ENCODE measurements around the gene ZNF639.
A peak's percentile ranks its signal among the peaks of the same experiment; 100 is the strongest.
"Not testable (repeated sequence)": the region's sequence is repeated elsewhere in the genome, so short reads cannot be mapped to it uniquely, and the experiment has no call there.

ZNF639 gene

DNA sequence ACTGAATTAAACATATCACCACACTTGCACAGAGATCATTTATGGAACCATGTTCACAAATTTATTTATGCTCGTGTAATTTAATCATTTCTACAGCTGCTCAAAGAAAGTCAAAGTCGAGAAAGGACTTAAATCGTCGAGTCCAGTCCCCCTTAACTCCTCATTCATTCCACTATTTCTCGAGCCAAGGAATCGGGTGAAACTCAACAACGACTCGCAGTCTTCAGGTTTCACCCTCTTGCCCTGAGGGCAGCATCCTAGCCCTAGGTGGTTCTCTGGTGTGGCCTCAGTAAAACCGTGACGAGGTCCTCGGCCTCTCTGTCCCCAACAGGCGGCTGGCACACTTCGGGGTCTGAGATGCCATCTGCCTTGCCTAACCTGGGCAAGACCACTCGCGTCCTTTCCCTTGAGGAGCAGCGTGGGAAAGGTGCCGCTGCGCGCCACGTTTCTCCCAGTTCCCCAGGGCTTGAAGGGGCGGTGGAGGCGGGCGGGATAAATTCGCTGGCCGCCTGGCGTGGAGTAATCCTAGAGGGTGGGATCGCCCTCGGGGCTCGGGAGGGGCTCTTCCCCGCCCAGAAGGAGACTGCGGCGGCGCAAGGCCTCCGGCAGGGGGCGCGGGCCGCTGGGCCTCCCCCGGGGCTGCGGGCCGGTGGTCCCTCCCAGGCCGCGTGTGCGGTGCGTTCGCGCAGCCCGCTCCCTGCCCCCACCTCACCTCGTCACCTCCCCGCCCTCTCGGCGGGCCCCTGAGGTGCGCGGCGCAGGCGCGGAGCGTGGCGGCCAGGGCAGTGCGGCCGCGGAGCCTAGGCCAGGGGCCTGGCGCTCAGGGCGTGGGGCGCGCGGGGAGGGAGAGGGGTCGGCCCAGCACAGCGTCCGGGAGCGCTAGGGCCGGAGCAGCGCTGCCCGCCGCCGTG lies at the start of gene ZNF639:
Gene ZNF639 (plus strand): TSS at position 746 of the 911 bp plus-strand sequence. CDS start 5,263 bp downstream, outside the sequence.
- DNase-seq (ENCODE audit: low read depth): peak; percentile 80

DNA sequence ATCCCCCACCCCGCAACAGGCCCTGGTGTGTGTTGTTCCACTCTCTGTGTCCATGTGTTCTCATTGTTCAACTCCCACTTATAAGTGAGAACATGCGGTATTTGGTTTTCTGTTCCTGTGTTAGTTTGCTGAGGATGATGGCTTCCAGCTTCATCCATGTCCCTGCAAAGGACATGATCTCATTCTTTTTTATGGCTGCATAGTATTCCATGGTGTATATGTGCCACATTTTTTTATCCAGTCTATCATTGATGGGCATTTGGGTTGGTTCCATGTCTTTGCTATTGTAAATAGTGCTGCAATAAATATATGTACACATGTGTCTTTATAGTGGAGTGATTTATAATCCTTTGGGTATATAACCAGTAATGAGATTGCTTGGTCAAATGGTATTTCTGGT lies 48.4 kb upstream of the ZNF639 start:
- DNase-seq (ENCODE audit: low read depth): not testable (repeated sequence)

GRCh38 chr3:179276001-179276400 lies 46.8 kb upstream of the ZNF639 start:
- DNase-seq (ENCODE audit: low read depth): no peak

GRCh38 chr3:179276743-179277142 lies 46.1 kb upstream of the ZNF639 start:
- no peak for DNase-seq (ENCODE audit: low read depth)

DNA sequence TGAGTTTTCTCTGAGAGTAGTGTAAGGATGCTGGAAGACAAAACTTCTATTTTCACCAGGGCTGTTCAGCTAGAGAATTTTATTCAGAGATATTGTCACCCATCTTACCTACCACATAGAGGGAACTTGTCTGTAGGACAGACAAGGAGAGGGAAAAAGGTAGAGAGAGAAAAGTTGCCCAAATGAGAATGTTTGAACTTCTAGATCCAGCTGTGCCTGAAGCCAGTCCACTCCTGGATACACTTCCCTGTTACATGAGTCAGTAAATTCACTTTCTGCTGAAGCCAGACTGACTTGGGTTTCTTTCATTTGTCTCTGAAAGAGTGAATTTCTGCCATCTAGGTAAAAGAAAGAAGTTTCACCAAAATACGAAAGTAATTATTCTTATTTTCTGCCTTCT lies 44.7 kb upstream of the ZNF639 start:
- DNase-seq (ENCODE audit: low read depth): no peak

DNA sequence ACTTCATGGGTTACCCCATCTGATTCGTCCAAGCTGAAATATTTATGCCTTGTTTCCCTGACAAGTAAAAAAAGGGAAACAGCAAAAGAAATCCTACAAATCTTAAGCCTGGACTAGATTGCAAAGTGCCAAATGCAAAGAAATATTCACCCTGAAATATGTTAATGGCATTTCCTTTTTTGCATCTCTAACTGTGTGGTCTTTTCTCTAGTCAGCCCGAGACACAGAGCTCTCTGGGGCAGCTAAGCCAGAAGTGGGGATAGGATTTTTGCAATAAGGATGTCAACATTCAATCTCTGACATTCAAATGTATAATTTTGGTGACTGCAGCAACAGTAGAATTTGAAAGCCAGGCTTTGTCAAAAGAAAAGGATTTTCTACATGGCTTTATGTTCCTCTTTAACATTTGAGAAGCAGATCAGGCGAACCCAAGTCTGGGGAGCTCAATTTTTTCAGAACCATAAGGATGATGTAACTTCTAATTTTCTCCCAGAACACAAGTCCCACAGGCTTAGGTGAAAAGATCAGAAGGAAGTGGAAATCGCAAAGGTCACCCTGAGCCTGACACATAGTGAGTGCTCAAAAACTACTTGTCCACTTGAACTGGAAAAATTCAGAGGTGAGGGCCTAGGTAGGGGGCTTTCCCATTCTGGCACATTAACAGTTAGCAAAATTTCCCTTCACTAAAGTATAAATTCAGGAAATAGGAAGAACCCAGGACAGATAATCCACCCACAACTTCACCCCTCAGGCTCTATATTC lies 43.7 kb upstream of the ZNF639 start:
- DNase-seq (ENCODE audit: low read depth): no peak

GRCh38 chr3:179279837-179280236 lies 43.0 kb upstream of the ZNF639 start:
- DNase-seq (ENCODE audit: low read depth): no peak

GRCh38 chr3:179281825-179282224 lies 41.0 kb upstream of the ZNF639 start:
- no peak for DNase-seq (ENCODE audit: low read depth)

- DNase-seq (ENCODE audit: low read depth): no peak
Observed at GRCh38 chr3:179286331-179286730, 36.5 kb upstream of the ZNF639 start.

GRCh38 chr3:179288845-179289244 lies 34.0 kb upstream of the ZNF639 start:
- no peak for DNase-seq (ENCODE audit: low read depth)

DNA sequence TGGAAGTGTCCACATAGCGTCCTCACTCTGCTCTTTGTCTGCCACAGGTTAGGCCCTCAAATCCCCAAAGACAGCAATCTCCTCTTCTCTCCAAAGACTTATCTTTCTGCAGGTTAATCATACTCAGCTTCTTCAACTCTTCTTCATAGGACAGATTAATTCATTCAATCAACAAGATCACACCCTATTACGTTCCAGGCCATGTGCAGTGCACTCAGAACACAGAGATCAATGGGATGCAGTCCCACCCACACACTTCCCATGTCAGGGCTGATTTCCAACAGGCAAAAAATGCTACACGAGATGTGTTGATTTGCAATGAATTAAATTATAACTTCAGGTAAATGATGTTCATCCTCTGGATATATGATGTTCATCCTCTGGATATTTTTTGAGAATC lies 33.5 kb upstream of the ZNF639 start:
- no peak for DNase-seq (ENCODE audit: low read depth)

DNA sequence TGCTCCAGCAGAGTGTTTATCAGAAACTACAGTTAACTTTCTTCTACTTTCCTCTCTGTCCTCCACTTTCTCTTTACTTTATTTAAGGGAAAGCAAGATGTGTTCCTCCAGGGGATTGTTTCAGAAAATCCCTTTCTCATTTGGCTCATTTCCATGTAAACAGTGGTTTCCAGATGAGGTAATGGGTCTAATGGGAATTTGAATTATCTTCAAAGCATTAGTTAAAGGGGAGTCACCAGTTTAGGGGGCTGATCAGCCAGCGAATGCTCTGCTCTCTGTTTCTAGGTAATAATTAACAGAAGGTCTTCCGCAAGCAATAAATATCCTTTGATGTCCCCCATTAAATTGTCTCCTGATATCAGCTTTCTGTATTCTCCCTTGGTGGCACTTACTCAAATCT lies 30.4 kb upstream of the ZNF639 start:
- DNase-seq (ENCODE audit: low read depth): no peak

DNA sequence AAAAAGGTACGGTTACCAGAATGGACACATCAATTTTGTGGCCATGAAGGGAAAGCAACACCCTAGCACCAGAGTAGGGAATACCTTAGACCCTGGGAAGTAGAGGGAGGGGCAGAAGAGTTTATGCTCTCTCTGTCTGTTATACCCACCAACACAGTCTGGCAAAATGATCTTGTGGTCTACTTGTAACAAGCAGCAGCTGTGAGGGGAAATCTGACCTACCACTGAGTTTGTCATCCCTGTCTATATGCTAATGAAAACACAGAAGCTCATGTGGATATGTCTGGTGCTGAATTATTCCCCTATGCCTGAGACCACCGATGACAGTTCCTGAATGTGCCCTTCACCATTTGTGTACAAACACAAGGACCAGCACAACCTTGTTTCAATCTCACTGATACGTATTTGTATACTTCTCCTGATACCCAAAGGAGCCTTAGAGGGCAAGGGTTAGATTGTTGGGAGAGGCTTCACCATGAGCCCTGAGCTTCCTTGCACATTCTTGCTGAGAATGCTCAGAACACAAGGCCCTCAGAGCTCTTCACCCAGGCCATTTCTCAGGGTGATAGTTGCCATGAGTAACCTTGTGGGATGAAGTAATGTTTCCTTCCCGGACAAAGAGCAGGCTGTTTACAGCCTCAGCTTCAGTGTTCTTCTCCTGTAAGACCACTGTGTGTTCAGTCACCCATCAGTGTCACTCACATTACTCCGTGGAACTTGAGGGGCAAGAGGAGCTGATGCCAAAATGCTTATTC lies 24.7 kb upstream of the ZNF639 start:
- no peak for DNase-seq (ENCODE audit: low read depth)

GRCh38 chr3:179299316-179299715 lies 23.5 kb upstream of the ZNF639 start:
- no peak for DNase-seq (ENCODE audit: low read depth)

DNA sequence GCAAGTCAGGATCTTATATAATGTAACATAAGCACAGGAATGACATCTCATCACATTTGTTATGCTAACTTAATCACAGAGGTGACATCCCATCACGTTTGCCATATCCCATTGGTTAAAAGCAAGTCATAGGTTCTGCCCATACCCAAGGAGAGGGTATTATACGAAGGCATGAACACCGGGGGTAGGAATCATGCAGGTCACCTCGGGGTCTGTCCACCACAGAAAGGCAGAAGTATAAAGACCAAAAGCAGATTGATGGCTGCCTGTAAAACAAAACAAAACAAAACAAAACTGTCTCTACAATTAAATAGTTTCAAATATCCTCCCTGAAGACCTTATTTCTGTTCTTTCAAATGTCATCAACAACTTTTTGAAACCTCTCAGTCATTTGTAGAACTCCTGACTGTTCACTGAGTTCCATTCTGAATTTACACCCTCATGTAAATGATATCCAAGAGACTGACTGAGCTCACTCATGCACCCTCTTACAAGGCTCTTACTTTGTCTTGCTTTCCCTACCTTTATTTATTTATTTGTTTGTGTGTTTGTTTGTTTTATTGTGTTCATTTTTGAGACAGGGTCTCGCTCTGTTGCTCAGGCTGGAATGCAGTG lies 22.7 kb upstream of the ZNF639 start:
- DNase-seq (ENCODE audit: low read depth): no peak

GRCh38 chr3:179301645-179302044 lies 21.2 kb upstream of the ZNF639 start:
- DNase-seq (ENCODE audit: low read depth): no peak

DNA sequence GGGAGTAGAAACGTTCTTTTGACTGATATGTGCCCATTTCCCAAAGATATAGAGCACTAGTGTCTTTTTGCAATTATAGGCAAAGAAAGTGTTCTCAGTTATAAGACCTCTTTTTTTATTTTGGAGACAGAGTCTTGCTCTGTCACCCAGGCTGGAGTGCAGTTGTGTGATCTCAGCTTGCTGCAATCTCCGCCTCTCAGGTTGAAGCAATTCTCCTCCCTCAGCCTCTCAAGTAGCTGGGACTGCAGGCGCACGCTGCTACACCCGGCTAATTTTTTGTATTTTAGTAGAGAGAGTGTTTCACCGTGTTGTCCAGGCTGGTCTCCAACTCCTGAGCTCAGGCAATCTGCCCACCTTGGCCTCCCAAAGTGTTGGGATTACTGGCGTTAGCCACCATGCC lies 20.7 kb upstream of the ZNF639 start:
- no peak for DNase-seq (ENCODE audit: low read depth)

- no peak for DNase-seq (ENCODE audit: low read depth)
Observed at GRCh38 chr3:179304605-179305004, 18.2 kb upstream of the ZNF639 start.

GRCh38 chr3:179307362-179307761 lies 15.5 kb upstream of the ZNF639 start:
- not testable (repeated sequence) for DNase-seq (ENCODE audit: low read depth)

DNA sequence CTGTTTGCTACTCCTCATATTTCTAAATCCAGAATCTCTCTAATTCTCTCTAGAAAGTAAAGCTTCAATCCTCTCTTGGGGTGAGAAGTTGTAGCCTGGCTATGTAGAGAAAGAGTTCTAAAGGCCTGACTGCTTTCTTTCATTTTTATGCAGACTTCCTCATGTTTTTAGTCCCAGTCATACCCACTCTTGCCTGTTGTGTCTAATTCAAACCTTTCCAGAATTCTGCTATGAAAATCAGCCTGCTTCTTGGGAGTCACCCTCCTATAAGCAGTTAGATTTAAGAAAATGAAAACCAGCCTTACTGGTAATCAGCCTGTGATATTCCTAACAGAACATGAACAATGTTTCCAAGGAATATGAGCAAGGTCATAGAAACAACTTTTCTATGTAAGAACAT lies 14.8 kb upstream of the ZNF639 start:
- no peak for DNase-seq (ENCODE audit: low read depth)

DNA sequence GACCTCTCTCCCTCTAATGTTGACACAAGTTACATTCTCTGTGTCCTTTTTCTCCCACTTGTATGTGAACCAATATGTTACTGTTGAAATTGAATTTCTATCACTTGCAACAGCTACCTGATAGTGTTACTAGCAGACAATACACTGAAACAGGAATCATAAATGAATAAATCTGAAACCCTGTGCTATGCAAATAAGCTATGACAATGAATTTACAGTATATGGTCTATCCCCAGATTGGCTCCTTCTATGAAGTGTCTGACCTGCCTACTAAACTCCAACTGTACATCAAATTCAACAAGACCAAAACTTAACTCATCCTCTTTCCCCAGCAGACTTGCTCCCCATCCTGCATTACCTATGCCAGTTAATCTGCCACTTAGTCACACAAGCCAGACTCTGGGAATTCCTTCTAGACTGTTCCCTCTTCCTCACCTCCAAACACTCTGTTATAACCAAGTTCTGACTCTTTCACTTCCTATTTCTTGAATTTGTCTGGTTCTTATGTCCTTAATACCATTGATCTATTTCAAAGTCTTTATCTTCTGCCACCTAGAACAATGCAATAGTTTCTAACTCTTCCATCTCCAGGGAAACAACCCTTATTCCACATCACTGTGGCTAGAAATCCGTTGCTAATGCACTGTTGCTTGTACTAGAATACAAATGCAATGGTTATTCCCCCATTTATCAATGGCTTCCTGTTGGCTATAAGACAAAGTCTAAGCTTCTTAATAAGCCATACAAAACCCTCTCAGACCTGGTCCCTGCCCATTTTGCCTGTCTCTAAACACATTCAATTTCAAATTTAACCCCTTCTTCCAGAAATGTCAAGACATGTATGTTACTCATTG lies 13.4 kb upstream of the ZNF639 start:
- no peak for DNase-seq (ENCODE audit: low read depth)

All from stimulated activated CD8-positive, alpha-beta memory T cell treated with anti-CD3 and anti-CD28 coated beads, Interleukin-12 subunit alpha, Interleukin-12 subunit beta, amount 100 ng/mL, for 4 hours (primary cell).